Fibroblast of lung (primary cell): ENCODE measurements around the gene RCAN1.

Experiments
- CTCF ChIP-seq, 2 donors: IDR thresholded peaks in 1 of 2; conservative IDR thresholded peaks in 1 of 2; 1 replicate in 1 of 2; 2 replicates in 1 of 2; pipeline ENCODE4 v1.5.1; 2011 to 2012; ENCODE audit warnings: low read length in 2 of 2, control low read depth in 1 of 2, inconsistent platforms in 1 of 2, low read depth in 1 of 2, mild to moderate bottlenecking in 1 of 2
- EZH2 ChIP-seq: IDR thresholded peaks from 2 replicates; pipeline ENCODE4 v1.5.1; 2012; ENCODE audit warnings: low read length, control low read depth, mild to moderate bottlenecking; ENCODE audit errors: missing control alignments

- TF ChIP-seq CTCF (conservative IDR thresholded peaks at IDR 0.05 in 1 of 2, IDR thresholded peaks at IDR 0.05 in 1 of 2; ENCODE audit: low read depth in 1 of 2, low read length in 2 of 2) (no peak), EZH2 (no peak)
Measured at GRCh38 chr21:34561806-34562205, 53.1 kb downstream of the RCAN1 start.
